GM23338 (cell line): Measurements from ENCODE around the gene KARS1.

Experiments
- CTCF ChIP-seq, 2 experiments: fragments of 200-600 bp in 1 of 2; sonication (generic) in 1 of 2; conservative IDR thresholded peaks; 2 replicates each; pipeline versions ENCODE4 v1.5.1 to v1.6.1; 2016 to 2017; ENCODE audit warnings: antibody characterized with exemption in 2 of 2, low read depth in 2 of 2, mild to moderate bottlenecking in 2 of 2, moderate library complexity in 1 of 2
- ETS1 ChIP-seq: IDR thresholded peaks from 2 replicates; pipeline ENCODE4 v1.6.1; 2016; ENCODE audit warnings: antibody characterized with exemption
- EZH2 ChIP-seq: fragments of 200-600 bp; sonication (generic); IDR thresholded peaks from one replicate; pipeline ENCODE4 v1.8.0; 2017; ENCODE audit warnings: antibody characterized with exemption, mild to moderate bottlenecking, low read depth; ENCODE audit not compliant: unreplicated experiment
- EZH2phosphoT487 ChIP-seq: fragments of 200-600 bp; sonication (generic); IDR thresholded peaks from one replicate; pipeline ENCODE4 v1.8.1; 2018; ENCODE audit warnings: antibody characterized with exemption; ENCODE audit not compliant: unreplicated experiment
- JUNB ChIP-seq: IDR thresholded peaks from one replicate; pipeline ENCODE4 v1.6.1; 2016; ENCODE audit warnings: antibody characterized with exemption; ENCODE audit not compliant: unreplicated experiment
- NANOG ChIP-seq: IDR thresholded peaks from 2 replicates; pipeline ENCODE4 v1.6.1; 2016; ENCODE audit warnings: antibody characterized with exemption, borderline replicate concordance
- POLR2AphosphoS5 ChIP-seq: IDR thresholded peaks from 2 replicates; pipeline ENCODE4 v1.6.1; 2016; ENCODE audit warnings: antibody characterized with exemption, low read depth
- REST ChIP-seq: IDR thresholded peaks from one replicate; pipeline ENCODE4 v1.6.1; 2018; ENCODE audit warnings: antibody characterized with exemption; ENCODE audit not compliant: unreplicated experiment
- STAT1 ChIP-seq: IDR thresholded peaks from one replicate; pipeline ENCODE4 v1.6.1; 2016; ENCODE audit warnings: antibody characterized with exemption; ENCODE audit not compliant: unreplicated experiment
- ZNF114 ChIP-seq: fragments of 250-450 bp; sonication (Bioruptor Pico); IDR thresholded peaks from 2 replicates; pipeline ENCODE4 v1.5.0; 2020; ENCODE audit warnings: mild to moderate bottlenecking, moderate library complexity
- ZNF462 ChIP-seq: fragments of 250-450 bp; sonication (Bioruptor Pico); IDR thresholded peaks from 2 replicates; pipeline ENCODE4 v1.5.0; 2020; ENCODE audit warnings: mild to moderate bottlenecking, moderate library complexity

- TF ChIP-seq CTCF (conservative IDR thresholded peaks at IDR 0.05; ENCODE audit: low read depth in 2 of 2) (no peak), ZNF114 (CRISPR knock-in tag) (no peak), ZNF462 (CRISPR knock-in tag) (no peak), STAT1 (no peak), EZH2 (no peak), REST (no peak), JUNB (no peak), POLR2AphosphoS5 (no peak), EZH2phosphoT487 (no peak), NANOG (no peak), ETS1 (no peak)
These were observed 20.0 kb upstream of the KARS1 start for GRCh38 chr16:75667503-75667902.
